Stimulated activated CD8-positive, alpha-beta memory T cell treated with anti-CD3 and anti-CD28 coated beads, Interleukin-4, amount 100 ng/mL, for 48 hours (primary cell): ENCODE data around the gene C1orf159.
"Not testable (repeated sequence)": the region's sequence is repeated elsewhere in the genome, so short reads cannot be mapped to it uniquely, and the experiment has no call there.

ENCODE experiments used
- DNase-seq: peaks from one replicate; pipeline ENCODE4 v3.0.0-alpha.2; 2020

C1orf159 gene

DNA sequence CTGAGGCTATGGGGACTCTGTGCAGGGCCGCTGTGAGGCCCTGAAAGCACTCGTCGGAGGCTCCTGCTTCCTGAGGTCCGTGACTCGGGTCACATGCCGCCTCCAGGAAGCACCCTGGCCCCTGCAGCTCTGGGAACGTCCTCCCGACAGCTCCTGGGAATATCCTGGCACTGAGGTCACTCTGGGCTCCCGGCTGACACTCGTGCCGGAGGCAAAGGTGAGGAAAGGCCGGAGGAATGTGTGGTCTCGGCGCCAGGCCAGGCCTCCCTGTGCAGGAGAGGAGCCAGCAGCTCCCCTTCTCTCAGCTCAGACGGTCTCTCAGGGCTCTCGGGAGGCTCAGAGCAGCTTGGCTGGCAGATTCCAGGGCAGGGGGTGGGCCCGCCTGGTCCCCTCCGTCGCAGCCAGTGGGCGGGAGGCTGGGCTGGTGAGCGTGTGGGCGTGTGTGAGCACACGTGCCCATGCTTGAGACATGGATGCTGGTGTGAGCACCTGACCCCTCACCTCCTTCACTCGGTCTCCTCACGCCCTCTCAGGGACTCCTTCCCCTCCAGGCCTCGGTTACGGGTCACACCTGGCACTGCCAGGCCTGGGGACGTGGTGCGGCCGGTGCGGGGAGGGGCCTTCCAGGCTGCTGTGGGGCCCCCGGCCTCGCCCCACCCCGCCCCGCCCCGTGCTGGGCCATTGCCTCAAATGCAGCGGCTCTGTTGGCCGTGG is 36.3 kb downstream of the C1orf159 start:
- peak; percentile 52 for DNase-seq

DNA sequence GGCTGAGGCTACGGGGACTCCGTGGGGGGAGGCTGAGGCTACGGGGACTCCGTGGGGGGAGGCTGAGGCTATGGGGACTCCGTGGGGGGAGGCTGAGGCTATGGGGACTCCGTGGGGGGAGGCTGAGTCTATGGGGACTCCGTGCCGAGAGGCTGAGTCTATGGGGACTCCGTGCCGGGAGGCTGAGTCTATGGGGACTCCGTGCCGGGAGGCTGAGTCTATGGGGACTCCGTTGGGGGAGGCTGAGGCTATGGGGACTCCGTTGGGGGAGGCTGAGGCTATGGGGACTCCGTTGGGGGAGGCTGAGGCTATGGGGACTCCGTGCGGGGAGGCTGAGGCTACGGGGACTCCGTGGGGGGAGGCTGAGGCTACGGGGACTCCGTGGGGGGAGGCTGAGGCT is 38.5 kb downstream of the C1orf159 start:
- DNase-seq, result not testable (repeated sequence)

DNA sequence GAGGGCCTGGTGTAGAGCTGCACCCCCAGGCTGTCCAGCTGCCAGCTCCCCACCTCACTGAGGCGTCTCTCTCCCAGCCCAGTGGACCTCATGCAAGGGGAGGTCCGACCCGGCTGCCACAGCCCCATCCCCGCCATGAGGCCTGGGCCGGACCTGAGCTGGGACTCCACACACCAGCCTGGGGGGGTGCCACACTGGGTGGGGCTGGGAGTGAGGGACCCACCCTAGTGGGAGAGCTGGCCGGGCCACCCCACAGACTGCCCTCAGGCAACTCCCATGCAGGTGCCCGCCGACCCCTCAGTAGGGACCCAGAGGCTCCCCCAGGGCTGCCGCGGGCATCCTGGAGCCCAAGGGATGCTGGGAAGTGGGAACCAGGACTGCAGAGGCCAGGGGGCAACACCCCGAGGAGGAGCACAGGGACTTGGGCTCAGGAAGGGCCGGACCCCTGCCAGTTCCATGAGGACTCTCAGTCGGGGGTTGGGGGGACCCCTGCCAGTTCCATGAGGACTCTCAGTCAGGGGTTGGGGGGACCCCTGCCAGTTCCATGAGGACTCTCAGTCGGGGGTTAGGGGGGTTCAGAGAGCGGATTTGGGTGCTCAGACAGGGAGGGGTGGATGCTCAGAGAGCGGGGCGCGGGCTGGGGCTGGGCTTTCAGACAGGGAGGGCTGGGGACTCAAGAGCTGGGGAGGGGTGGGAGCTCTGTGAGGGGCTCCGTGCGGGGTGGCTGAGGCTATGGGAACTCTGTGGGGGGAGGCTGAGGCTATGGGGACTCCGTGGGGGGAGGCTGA is 40.5 kb downstream of the C1orf159 start:
- no peak for DNase-seq

DNA sequence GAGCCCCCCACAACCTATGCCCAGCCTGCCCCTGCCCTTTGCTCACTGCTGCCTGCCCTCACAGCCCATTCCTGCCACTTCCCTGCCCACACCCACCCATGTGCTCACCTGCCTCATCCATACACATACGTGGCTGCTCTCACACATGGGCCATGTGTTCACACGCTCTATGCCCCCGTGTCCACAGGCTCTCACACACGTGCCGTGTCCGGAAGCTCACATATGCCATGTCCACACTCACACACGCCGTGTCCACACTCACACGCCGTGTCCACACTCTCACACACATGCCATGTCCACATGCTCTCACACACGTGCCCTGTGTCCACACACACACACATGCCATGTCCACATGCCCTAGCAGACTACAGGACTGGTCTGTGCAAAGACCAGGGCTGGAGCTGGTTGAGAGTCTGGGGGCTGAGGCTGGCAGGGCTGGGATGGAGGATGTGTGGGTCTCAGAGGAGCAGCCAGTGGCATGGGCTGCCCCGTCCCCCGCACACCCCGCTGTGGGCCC is 41.2 kb downstream of the C1orf159 start:
- DNase-seq, result no peak

DNA sequence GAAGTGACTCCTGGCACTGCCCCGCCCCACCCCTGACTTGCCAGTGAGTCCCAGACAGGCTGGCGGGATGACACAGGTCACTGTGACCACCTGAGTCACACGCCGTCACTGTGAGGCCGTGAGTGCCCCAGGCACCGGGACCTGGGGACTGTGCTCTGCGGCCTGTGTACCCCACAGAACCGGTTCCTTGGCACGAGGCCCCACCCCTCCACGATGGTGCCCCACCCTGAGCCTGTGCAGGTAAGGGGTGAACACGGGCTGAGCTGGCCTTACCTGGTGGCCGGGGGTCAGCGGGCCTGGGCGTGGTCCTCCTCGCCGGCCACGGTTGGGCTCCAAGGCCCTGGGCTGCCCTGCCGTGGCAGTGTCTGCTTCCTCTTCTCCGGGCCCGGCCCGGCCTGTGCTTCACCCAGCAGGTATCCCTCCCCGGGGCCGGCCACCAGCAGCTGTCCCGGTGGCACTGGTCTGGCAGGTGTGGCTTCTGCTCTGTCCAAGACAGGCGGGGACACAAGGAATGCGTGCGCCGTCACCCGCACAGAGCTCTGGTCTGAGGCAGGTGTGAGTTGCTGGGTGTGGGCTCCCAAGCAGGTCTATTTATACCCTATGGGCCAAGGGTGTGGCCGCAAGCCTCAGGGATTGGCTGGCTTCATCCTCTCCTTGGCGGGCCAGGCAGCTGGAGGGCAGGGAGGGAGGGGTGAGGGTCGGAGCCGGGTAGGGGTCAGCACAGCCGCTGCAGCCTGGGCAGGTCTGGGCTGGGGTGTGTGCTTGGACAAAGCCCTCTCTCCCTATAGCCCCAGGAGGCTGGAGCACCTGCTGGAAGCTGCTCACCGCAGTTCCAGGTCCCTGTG is 41.9 kb downstream of the C1orf159 start, which contains the start of gene RNF223:
RNF223 (minus strand) TSS at position 564 of the 845 bp plus-strand sequence. CDS start 1,740 bp downstream, outside the sequence.
- no peak for DNase-seq

DNA sequence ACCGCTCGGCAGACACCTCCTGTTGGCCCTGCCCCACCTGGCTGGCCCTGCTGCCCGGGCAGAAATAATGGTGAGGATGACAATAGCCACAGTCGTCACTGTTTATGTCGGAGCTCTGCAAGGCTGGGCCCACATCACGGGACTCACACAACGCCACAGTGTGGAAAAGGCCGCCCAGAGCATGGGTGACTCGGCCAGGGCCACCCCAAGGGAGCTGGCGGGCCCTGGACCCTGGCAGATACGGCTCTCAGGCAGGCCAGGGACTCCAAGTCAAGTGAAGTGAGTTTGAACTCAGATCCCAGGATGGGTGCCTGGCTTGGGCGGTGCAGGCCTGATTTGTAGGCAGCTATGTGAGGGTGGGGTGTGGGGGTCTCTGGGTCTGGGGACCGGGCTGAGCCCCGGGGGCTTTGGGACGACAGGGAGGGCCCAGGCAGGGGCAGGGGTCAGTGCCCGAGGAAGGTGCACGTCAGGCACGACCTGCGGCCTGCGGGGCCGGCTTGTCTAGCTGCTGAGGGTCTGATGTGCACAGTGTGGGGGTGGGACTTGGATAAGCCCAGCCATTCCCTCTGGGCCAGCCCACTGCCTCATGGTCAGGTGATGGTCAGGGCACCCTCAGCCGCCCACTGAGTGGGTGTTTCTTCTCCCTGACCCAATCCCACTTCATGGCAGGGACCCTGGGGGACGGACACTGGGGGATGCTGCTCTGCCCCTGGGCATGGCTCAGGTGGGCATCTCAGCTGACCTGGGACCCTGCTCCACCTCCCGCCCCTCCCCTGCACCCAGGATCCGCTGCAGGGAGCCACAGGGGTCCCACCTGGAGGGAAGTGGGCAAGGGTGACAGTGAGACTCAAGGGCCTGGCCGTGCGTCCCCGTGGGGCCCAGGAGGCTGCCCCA is 42.8 kb downstream of the C1orf159 start:
- no peak for DNase-seq

DNA sequence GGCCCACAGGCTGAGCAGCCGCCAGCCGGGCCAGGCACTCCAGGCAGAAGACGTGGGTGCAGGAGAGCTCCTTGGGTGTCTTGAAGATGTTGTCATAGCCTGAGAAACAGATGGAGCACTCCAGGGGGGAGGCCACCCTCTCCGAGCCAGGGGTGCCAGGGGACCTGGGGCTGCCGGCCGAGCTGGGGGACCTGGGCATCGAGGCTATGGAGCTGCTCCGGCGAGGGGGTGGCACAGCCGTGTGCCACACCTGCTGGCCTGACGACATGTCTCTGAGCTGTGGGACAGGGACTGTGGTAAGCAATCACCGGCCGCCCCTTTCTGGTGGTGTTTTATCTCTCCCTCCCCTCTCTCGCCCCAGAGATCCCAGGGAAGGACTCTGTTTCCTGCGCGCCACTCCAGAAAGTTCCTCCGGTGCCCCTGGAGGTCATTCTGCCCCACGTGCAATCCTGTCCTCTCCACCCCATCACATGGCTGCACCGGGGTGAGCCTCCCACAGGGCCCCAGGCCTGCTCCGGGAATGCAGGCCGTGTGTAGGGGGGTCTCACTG is 43.5 kb downstream of the C1orf159 start:
- DNase-seq, result no peak

DNA sequence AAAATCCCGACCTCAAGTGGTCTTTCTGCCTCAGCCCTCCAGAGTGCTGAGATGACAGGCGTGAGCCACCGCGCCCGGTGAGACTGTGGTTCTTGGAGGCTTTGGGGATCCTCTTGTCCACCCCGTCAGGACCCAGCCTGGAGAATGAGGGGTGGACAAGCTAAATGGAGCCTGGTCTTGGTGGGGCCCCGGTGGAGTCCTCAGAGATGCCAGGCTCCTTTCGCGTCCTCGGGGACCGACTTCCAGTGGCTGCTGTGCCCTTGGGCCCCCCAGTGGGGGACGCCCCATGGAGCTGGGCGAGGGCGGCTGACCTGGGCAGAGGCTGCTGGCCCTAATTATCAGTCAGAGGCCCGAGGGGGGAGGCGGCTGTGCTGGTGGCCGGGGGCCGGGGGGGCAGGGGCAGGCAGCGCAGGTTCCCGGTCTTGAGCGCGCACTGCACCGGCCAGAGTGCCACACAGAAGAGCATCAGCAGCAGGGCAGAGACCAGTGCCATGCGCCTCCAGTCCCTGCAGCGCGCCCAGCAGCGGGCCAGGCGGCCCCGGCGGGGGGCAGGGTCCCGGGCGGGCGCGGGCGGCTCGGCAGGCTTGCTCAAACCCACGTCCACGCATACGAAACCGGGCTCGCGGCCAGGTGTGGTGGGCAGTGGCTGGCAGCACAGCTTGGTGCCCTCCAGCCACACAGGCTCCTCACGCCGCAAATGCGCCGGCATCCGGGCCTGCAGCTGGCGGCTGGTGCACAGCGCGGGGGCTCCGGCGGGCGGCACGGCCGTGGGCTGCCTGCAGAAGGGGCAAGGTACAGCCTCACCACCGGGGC is 44.2 kb downstream of the C1orf159 start:
- no peak for DNase-seq

DNA sequence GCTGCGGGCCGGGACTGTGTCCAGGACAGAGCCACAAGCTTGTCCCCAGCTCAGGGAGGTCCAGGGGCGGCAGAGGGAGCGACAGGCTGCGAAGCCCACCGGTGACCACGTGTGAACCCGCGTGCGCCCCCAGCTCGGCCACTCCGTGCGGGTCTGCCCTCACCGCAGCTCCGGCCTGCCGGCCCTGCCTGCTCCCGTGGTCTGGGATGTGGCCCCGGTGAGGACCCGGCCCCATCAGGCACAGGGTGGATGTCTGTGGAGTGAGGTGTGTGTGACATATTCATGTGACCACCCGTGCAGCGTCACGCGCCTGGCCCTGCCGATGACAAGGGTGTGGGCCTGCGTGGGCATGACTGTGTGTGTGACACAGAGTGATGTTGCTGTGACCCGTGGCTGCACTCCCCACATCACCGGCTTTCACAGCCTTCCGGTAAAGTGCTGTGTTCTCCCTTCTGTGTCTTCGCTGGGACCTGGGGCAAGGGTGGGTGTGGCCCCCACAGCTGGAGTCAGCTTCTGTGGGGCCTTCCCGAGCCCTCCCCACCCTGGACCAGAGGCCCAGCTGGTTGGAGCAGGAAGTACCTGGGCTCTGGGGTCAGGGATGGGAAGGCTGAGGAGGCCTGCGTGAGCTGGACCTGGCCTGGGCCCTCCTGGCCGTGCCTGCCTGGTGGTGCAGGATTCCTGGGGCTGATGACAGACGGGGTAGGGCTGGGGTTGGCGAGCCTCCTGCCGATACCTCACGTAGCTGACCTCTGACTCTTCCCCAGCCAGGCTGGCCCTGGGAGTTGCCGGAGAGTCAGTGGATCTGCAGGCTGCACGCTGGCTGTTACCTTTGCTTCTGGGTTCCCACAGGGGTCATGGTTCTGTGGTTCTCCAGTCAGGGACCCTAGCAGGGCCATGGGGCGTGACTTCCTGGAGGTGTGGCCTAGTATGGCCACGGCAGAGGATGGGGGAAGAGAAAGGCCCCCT is 45.9 kb downstream of the C1orf159 start:
- no peak for DNase-seq

DNA sequence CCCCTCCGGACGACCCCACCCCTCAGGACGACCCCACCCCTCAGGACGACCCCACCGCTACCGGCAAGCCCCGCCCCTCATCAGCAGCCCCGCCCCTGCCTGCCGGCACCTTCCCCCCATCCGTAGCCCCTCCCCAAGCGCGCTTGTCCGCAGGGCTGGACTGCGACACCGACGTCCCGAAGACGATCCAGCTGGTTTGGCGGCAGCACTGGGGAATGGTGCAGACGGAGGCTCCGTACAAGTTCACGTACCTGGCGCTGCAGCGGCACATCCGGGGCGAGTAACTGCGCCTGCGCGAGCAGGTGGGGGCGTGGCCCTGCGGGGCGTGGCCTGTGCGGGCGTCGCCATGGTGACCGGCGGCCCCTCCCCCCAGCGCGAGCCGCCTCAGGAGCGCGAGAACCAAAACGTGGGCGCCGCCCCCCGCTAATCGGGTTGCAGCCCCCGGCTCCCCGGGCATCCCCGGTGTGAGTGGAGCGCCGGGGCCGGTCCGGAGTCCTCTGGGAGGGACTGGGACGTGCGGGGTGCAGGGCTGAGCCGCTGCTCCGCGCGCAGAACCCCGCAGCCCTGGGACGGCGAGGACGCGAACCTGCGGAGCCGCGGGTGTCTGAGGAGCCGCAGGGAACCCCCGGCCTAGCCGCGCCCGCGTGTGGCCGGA is 46.7 kb downstream of the C1orf159 start:
- peak; percentile 95 for DNase-seq

DNA sequence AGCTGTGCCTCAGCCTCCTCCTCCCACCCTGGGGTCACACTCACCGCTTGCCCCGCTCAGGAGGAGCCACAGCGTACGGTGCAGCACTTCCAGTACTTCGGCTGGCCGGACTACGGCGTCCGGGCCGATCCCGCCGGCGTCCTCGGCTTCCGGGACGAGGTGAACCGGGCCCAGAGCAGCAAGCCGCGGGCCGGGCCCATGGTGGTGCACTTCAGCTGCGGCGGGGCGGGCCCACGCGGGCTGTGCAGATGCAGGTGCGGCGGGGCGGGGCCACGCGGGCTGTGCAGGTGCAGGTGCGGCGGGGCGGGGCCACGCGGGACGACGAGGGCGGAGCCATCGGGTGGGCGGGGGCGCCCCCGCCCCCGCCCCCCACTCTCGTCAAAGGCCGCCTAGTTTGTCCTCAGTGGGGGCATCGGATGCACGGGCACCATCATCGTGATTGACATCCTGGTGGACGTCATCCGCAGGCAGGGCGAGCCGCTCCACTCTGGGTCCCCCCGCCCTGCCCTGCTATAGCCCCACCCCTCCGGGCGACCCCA is 47.3 kb downstream of the C1orf159 start:
- no peak for DNase-seq

DNA sequence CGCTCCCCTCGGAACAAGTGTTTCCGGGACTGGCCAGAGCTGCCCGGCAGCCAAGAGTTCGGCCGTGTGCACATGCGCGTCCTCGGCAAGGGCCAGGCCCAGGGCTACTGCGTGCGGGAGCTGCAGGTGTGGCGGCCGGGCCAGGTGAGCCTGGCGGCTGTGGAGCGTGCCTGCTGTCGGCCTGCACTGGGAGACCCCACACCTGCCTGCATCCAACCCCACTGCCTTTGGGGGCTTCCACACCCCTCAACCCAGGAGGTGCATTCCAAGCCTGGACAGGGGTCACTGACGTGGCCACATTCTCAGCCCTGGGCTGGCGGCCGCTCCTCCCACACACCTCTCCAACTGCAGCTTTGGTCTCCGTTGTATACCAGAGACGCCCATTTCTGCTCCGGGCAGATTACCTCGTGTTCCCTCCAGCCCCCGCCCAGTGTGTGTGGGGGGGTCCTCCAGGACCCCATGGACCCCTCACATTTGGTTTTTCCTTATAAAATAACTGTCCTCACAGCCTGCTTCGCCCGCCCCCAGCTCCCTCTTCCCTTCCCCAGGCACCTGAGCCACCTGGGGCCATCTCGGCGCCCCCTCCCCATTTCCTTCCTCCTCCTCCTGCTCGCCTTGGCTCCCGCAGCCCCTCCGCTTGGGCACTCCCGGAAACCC is 47.9 kb downstream of the C1orf159 start:
- DNase-seq, result no peak

DNA sequence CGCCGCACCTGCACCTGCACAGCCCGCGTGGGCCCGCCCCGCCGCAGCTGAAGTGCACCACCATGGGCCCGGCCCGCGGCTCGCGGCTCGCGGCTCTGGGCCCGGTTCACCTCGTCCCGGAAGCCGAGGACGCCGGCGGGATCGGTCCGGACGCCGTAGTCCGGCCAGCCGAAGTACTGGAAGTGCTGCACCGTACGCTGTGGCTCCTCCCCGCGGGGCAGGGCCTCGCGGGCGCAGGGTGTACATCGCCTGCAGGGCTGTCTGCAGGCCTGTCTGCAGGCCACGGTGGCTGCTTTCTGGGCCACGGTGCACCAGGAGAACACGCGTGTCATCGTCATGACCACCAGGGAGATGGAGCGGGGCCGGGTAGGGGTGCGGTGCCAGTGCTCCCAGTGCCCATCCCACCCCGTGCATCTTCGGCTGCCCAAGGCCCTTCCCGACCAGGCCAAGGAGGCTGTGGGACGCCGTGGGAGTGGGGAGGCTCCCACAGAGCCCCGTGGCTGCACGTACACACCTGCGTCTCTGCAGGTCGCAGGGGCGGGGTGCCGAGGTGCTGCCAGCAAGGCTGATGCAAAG is 48.5 kb downstream of the C1orf159 start:
- no peak for DNase-seq

DNA sequence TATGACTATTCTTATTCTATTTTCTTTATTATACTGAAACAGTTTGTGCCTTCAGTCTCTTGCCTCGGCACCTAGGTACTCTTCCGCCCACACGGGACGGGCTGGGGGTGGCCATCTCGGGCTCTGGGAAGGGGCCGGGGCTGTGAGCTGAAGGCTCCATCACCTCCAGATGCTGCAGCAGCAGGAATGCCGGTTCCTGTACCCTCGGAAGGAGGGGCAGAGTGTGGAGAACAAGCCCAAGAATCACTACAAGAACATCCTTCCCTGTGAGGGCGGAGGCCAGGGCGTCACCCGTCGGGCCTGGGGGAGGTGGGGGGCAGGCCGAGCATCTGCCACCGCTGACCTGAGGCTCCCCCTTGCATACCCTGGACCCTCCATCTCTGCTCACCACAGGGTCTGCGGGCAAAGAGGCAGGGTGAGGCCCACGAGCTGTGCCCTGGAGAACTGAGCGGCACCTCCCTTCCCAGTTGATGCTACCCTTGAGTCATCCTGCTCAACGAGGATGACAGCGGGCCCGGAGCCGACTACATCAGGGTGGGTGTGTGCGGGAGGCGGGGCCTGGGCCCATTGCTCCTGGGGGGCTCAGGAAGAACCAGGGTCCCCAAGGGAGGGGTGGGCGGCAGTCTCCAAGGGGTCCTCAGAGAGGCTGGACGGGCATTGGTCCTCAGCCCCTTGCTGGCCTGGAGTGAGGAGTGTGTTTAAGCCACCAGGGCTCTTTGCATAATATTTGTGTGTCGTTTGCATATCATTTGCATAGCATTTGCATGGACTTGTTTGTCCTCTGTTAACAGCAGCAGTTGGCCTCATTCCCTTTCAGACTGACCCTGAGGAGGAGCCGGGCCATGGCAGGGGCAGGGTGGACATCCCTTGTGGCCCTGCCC is 49.2 kb downstream of the C1orf159 start:
- DNase-seq, result peak; percentile 46

DNA sequence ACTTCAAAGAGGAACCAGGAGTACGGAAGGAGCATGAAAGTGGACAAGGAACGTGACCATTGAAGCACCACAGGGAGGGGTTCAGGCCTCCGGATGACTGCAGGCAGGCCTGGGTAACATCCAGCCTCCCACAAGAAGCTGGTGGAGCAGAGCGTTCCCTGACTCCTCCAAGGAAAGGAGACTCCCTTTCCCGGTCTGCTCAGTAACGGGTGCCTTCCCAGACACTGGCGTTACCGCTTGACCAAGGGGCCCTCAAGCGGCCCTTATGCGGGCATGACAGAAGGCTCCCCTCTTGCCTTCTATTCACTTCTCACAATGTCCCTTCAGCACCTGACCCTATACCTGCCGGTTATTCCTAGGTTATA is 50.0 kb downstream of the C1orf159 start:
- not testable (repeated sequence) for DNase-seq

DNA sequence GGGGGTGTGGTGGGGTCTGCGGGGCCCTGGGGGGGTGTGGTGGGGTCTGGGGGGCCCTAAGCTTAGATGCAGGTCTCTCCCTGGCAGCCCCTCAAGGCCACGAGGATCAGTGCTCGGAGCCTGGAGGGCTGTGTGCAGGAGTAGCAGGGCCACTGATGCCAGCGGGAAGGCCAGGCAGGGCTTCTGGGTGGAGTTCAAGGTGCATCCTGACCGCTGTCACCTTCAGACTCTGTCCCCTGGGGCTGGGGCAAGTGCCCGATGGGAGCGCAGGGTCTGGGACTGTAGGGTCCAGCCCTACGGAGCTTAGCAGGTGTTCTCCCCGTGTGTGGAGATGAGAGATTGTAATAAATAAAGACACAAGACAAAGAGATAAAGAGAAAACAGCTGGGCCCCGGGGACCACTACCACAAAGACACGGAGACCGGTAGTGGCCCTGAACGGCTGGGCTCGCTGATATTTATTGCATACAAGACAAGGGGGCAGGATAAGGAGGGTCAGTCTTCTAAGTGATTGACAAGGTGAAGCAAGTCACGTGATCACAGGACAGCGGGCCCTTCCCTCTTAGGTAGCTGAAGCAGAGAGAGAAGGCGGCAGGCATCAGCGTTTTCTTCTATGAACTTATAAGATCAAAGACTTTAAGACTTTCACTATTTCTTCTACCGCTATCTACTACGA is 50.5 kb downstream of the C1orf159 start:
- DNase-seq, result no peak
